Duodenal mucosa (tissue), 2 donors: ENCODE measurements around the gene EOLA1.
A peak's percentile ranks its signal among the peaks of the same experiment; 100 is the strongest.
"Not testable (repeated sequence)": the region's sequence is repeated elsewhere in the genome, so short reads cannot be mapped to it uniquely, and the experiment has no call there.

Source experiments
- H3K27ac ChIP-seq: one replicate; pipeline ENCODE4 v1.7.0; 2013; ENCODE audit warnings: low read depth, low read length
- H3K27me3 ChIP-seq, 2 donors: one replicate each; pipeline ENCODE4 v1.7.0; 2013; ENCODE audit warnings: low read length in 2 of 2, control low read depth in 1 of 2; ENCODE audit not compliant: insufficient read depth in 2 of 2, control insufficient read depth in 1 of 2
- H3K36me3 ChIP-seq, 2 donors: one replicate each; pipeline ENCODE4 v1.7.0; 2013; ENCODE audit warnings: low read length in 2 of 2, control low read depth in 1 of 2; ENCODE audit not compliant: insufficient read depth in 2 of 2, control insufficient read depth in 1 of 2
- H3K4me1 ChIP-seq, 2 donors: one replicate each; pipeline ENCODE4 v1.7.0; 2013; ENCODE audit warnings: low read length in 2 of 2, control low read depth in 1 of 2; ENCODE audit not compliant: insufficient read depth in 2 of 2, control insufficient read depth in 1 of 2
- H3K4me3 ChIP-seq, 2 donors: one replicate each; pipeline ENCODE4 v1.7.0; 2013; ENCODE audit warnings: low read length in 2 of 2, low read depth in 1 of 2
- H3K9ac ChIP-seq, 2 donors: one replicate each; pipeline ENCODE4 v1.7.0; 2013; ENCODE audit warnings: low read length in 2 of 2, low read depth in 1 of 2
- H3K9me3 ChIP-seq, 2 donors: one replicate each; pipeline ENCODE4 v1.7.0; 2013; ENCODE audit warnings: low read length in 2 of 2, control low read depth in 1 of 2; ENCODE audit not compliant: control insufficient read depth in 1 of 2

The EOLA1 gene

DNA sequence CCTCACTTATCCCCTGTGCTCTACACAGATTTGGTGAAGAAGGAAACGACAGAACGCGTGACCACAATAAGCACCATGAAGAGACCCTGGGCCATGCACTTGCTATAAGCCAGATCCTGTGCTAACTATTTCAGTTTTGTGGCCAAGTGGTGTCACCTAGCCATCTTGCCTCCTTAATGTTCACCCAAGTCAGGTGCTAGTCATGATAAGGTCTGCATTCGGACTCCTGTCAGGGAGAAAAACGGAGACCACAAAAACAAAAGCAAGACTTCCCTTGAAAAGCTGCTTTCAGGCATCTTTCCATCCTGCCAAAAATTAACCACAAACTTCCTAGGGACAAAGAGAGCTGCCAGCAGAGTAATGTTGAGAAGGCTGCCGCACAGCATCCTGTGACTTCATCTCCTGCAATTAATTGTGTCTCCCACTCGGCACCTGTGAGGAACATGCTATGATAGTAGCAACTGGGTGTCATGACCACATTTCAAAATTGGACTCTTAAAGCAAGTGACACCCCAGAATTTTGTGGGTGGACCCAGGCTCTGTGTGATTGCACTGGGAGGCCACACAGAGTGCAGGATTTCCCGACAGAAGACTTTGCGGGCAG, 26.9 kb upstream of the EOLA1 start:
- H3K4me1 ChIP-seq = peaks cover 4 to 6% of the 10 kb centered on the region in 2 donors
- no peaks in the 10 kb centered on the region for H3K9me3 ChIP-seq
- no peaks in the 10 kb centered on the region for H3K27me3 ChIP-seq
- H3K27ac ChIP-seq = no peak overlapping the region
- no peak overlapping the region for H3K9ac ChIP-seq
- no peaks in the 10 kb centered on the region for H3K36me3 ChIP-seq
- no peak overlapping the region for H3K4me3 ChIP-seq

DNA sequence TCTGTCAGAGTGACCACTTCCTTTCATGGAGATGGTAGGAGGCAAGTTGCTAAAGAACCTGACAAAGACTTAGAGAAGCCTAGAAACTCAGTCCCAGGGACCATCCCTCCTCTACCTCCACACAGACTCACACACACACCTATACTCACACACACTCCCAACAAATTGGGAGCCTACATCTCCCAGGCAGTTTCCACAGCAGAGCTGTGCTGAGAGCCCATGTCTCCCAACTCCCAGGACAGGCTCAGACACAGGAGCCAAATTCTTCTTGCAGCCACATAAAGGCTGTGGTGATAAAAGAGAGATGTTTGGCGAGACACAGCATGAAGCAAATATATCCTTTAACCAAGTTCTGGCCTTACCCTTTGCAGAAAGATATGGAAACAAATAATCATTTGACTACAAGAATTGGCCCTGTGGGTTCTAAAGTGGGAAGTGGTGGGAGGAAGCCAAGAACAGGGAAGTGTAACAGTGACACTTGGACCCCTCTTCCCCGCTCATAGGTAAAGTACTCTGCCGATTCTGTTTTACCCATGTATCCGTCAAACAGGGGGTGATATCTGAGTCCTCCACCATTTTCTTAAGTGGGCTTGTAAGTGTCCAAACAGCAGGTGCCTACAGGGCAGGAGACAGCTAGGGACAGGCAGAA, 24.7 kb upstream of the EOLA1 start:
- Histone ChIP-seq H3K27me3 (no peaks in the 10 kb centered on the region), H3K4me1 (peaks cover 4 to 6% of the 10 kb centered on the region in 2 donors), H3K4me3 (no peak overlapping the region), H3K27ac (no peak overlapping the region), H3K9me3 (no peaks in the 10 kb centered on the region), H3K36me3 (no peaks in the 10 kb centered on the region), H3K9ac (no peak overlapping the region)

DNA sequence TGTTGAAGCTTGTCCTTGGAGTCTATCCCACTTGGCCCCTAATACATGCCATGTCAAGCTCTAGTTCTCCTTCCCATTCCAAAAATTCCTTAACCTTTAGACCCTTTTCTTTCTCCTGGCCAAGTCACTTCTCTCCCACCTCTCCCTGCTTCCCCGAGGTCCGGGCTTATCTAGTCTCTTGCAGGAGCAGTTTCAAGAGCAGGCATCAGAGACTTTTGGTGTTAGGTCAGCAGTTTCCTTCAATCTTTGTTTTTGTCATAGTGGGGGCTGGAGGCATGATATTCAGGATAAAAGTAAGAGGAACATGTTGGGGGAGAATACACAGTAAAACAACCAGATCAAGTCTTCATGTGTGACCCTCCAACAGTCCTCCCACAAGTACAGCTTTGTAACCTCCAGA, 24.2 kb upstream of the EOLA1 start:
- Histone ChIP-seq H3K4me3 (no peak overlapping the region), H3K27ac (no peak overlapping the region)

DNA sequence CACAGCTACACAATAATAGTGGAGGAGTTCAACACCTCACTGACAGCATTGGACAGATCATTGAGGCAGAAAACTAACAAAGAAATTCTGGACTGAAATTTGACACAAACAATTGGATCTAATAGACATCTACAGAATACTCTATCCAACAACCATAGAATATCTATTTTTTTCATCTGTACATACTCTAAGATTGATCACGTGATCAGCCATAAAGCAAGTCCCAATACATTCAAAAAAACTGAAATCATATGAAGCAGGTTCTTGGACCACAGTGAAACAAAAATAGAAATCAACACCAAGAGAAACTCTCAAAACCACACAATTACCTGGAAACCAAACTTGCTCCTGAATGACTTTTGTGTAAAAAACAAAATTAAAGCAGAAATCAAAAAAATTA, 23.5 kb upstream of the EOLA1 start:
- Histone ChIP-seq H3K9me3 (no peaks in the 10 kb centered on the region), H3K9ac (no peak overlapping the region), H3K36me3 (no peaks in the 10 kb centered on the region), H3K27me3 (no peaks in the 10 kb centered on the region), H3K27ac (no peak overlapping the region), H3K4me3 (no peak overlapping the region), H3K4me1 (peaks cover 4 to 9% of the 10 kb centered on the region in 2 donors)

More for the DNA sequence above, 24.2 kb upstream of the EOLA1 start:
- no peak overlapping the region for H3K9ac ChIP-seq
- no peaks in the 10 kb centered on the region for H3K36me3 ChIP-seq
- H3K9me3 ChIP-seq = no peaks in the 10 kb centered on the region
- peaks cover 4 to 6% of the 10 kb centered on the region in 2 donors for H3K4me1 ChIP-seq
- no peaks in the 10 kb centered on the region for H3K27me3 ChIP-seq

DNA sequence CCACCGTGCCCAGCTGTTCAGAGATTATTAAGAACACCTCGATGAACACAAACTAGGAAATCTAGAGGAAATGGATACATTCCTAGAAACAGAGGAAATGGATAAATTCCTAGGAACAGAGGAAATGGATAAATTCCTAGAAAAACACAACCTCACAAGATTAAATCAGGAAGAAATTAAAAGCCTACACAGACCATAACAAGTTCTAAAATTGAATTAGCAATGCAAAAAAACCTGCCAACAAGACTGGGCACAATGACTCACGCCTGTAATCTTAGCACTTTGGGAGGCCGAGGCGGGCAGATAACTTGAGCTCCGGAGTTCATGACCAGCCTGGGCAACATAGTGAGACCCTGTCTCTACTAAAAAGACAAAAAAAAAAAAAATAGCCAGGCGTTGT, 22.6 kb upstream of the EOLA1 start:
- no peak overlapping the region for H3K27ac ChIP-seq
- H3K9me3 ChIP-seq = no peaks in the 10 kb centered on the region
- H3K4me3 ChIP-seq = no peak overlapping the region
- no peaks in the 10 kb centered on the region for H3K27me3 ChIP-seq
- no peaks in the 10 kb centered on the region for H3K36me3 ChIP-seq
- H3K9ac ChIP-seq = no peak overlapping the region
- H3K4me1 ChIP-seq = peaks cover 8 to 18% of the 10 kb centered on the region in 2 donors

DNA sequence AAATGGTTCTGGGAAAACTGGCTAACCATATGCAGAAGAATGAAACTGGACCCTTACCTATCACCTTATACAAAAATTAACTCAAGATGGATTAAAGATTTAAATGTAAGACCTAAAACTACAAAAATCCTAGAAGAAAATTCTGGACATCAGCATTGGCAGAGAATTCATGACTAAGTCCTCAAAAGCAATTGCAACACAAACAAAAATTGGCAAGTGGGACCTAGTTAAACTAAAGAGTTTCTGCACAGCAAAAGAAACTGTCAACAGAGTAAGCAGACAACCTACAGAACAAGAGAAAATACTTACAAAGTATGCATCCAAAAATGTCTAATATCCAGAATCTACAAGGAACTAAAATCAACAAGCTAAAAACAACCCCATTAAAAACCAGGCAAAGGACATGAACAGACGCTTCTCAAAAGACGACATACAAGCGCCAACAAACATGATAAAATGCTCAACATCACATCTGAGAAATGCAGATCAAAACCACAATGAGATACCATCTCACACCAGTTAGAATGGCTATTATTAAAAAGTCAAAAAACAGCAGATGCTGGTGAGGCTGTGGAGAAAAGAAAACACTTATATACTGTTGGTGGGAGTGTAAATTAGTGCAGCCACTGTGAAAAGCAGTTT, 20.1 kb upstream of the EOLA1 start:
- H3K27ac ChIP-seq = not testable (repeated sequence)

DNA sequence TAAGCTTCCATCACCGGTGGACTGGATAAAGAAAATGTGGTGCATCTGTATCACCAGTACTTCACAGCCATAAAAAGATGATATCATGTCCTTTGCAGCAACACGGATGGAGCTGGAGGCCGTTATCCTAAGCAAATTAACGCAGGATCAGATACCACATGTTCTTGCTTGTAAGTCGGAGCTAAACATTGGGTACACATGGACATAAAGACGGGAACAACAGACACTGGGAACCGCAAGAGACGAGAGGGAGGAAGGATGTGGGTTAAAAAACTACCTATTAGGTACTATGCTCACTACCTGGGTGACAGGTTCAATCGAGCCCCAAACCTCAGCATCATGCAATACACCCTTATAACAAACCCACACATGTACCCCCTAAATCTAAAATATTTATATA, 19.4 kb upstream of the EOLA1 start:
- Histone ChIP-seq H3K27me3 (no peaks in the 10 kb centered on the region), H3K9ac (no peak overlapping the region), H3K36me3 (no peaks in the 10 kb centered on the region), H3K27ac (no peak overlapping the region), H3K9me3 (no peaks in the 10 kb centered on the region), H3K4me3 (no peak overlapping the region), H3K4me1 (peaks cover 9 to 12% of the 10 kb centered on the region in 2 donors)

More for the DNA sequence above, 20.1 kb upstream of the EOLA1 start:
- H3K36me3 ChIP-seq, H3K9ac ChIP-seq, H3K27me3 ChIP-seq, H3K4me3 ChIP-seq, H3K9me3 ChIP-seq: not testable (repeated sequence)
- H3K4me1 ChIP-seq = peaks cover 9 to 12% of the 10 kb centered on the region in 2 donors

DNA sequence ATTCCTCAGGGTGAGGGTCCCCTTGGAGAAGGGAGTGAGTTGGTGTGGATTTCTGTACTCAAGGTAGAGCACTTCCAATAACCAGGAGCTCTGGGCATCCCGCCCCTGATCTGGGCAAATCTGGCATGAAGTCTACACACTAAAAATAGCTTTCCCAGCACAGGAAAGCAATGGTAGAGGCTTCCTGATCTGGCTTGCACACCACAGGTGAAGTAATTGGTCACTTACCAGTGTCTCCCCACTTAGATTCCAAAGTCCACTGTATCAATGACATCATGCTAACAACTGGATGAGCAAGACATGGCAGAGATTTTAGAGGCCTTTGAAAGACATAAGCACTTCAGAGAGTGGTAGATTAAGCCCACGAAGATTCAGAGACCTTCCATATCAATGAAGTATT, 17.9 kb upstream of the EOLA1 start:
- Histone ChIP-seq H3K27me3 (no peaks in the 10 kb centered on the region), H3K27ac (no peak overlapping the region), H3K4me3 (no peak overlapping the region), H3K9me3 (no peaks in the 10 kb centered on the region), H3K36me3 (no peaks in the 10 kb centered on the region), H3K4me1 (peaks cover 9 to 12% of the 10 kb centered on the region in 2 donors), H3K9ac (no peak overlapping the region)

DNA sequence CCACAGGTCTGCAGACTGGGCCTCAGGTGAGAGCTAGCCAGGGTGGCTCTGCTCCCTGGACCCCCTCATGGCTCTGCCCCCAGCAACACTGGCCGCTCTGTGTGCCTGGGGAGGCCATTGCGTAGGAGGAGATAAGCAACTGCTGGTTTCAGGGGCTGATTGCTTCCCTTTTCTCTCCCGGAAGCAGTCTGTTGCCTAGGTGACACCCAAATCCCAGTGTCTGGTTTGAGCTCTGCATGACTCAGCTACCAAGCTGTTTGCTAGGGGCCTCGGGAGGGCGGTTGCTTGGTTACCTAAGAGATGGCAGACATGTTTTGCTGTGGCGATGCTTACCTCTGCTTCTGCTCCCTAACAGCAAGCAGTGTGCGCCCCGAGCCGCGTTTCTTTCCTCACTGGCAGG, 15.4 kb upstream of the EOLA1 start:
- Histone ChIP-seq H3K27ac (peak overlapping the region; percentile 3), H3K4me1 (peaks cover 9 to 12% of the 10 kb centered on the region in 2 donors)
- H3K9ac ChIP-seq, H3K36me3 ChIP-seq, H3K9me3 ChIP-seq, H3K27me3 ChIP-seq, H3K4me3 ChIP-seq: not testable (repeated sequence)

DNA sequence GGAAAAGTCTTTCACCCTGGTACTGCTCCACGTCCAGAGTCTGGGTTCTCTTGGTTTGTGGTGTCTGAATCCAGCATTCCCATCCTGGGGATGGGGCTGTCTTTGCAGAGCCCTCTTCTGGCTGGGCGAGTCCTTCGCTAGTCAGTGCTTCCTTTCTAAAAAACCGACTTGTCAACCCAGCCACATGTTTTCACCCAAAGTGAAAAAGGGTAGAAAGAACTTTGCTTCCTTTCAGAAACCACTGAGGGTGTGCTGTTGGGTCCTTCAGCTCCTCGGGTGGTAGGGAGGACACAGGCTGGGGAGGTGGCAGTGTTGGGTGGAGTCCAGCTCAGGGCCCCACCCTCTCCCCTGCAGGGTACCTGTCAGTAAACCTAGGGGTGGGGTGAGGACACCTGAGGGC, 14.9 kb upstream of the EOLA1 start:
- not testable (repeated sequence) for H3K36me3 ChIP-seq, H3K4me3 ChIP-seq, H3K9ac ChIP-seq, H3K9me3 ChIP-seq, H3K27me3 ChIP-seq
- H3K27ac ChIP-seq = peak overlapping the region; percentile 25
- peaks cover 9 to 12% of the 10 kb centered on the region in 2 donors for H3K4me1 ChIP-seq
